ENCODE data around the gene ISG15. TPM values are rescaled to one million over a fixed set of nuclear protein-coding genes. Genes with fewer than 3 reads are reported as not detected.

Gene ISG15
- total RNA-seq, 2 donors from 2014 or later: 46.6 to 48.4 TPM

- peaks cover 40% of the 10 kb centered on the region for H3K27me3 ChIP-seq (ENCODE audit: control insufficient read depth, insufficient read depth, low read length, poor library complexity, severe bottlenecking)
- WGBS, 2 experiments (ENCODE audit: insufficient coverage in 1 of 2, insufficient read length in 1 of 2): 74 to 85% methylated on average over 14 to 28 of the region's 28 CpGs
- H3K4me1 ChIP-seq (ENCODE audit: control insufficient read depth, insufficient read depth, low read length): no peaks in the 10 kb centered on the region
- Mint-ChIP-seq H3K4me3 (no peak within 1 kb of the TSS), H3K27ac (no peak within 1 kb of the TSS), H3K4me1 (no peaks in the 10 kb centered on the region), H3K9me3 (peaks cover 5% of the 10 kb centered on the region), H3K36me3 (ENCODE audit: low read depth) (peaks cover 3% of the 10 kb centered on the region), H3K27me3 (ENCODE audit: insufficient read depth) (peaks cover 54% of the 10 kb centered on the region)
- no peak within 1 kb of the TSS for H3K4me3 ChIP-seq (ENCODE audit: low read length)
- H3K9me3 ChIP-seq (ENCODE audit: control insufficient read depth, low read length): no peaks in the 10 kb centered on the region
- no peaks in the 10 kb centered on the region for H3K36me3 ChIP-seq (ENCODE audit: control insufficient read depth, insufficient read depth, low read length)
- H3K9ac ChIP-seq (ENCODE audit: extremely low read depth, low read length, poor library complexity, severe bottlenecking): no peak within 1 kb of the TSS
- TF ChIP-seq CTCF (conservative IDR thresholded peaks at IDR 0.05): no peak
- no peak within 1 kb of the TSS for H3K27ac ChIP-seq (ENCODE audit: low read depth, low read length)
- no peak for DNase-seq
Measured at GRCh38 chr1:981955-982558, 31.2 kb upstream of the ISG15 start, which contains the start of gene PERM1. PERM1 (minus strand) TSS chr1:982093; CDS start chr1:981029, 1,064 bp downstream.

- H3K4me3 Mint-ChIP-seq: no peak overlapping the region
- H3K9me3 Mint-ChIP-seq: peaks cover 5% of the 10 kb centered on the region
- H3K27ac Mint-ChIP-seq: no peak overlapping the region
- Histone ChIP-seq H3K9me3 (ENCODE audit: control insufficient read depth, low read length) (no peaks in the 10 kb centered on the region), H3K9ac (ENCODE audit: extremely low read depth, low read length, poor library complexity, severe bottlenecking) (no peak overlapping the region), H3K27ac (ENCODE audit: low read depth, low read length) (no peak overlapping the region), H3K36me3 (ENCODE audit: control insufficient read depth, insufficient read depth, low read length) (no peaks in the 10 kb centered on the region), H3K4me3 (ENCODE audit: low read length) (no peak overlapping the region), H3K4me1 (ENCODE audit: control insufficient read depth, insufficient read depth, low read length) (no peaks in the 10 kb centered on the region), H3K27me3 (ENCODE audit: control insufficient read depth, insufficient read depth, low read length, poor library complexity, severe bottlenecking) (peaks cover 45% of the 10 kb centered on the region)
- no peak for DNase-seq
- H3K27me3 Mint-ChIP-seq (ENCODE audit: insufficient read depth): peaks cover 62% of the 10 kb centered on the region
- 90% methylated on average over 42 to 43 of the region's 43 CpGs for WGBS, 2 experiments (ENCODE audit: insufficient coverage in 1 of 2, insufficient read length in 1 of 2)
- H3K36me3 Mint-ChIP-seq (ENCODE audit: low read depth): peaks cover 3% of the 10 kb centered on the region
- TF ChIP-seq CTCF (conservative IDR thresholded peaks at IDR 0.05): no peak
- no peaks in the 10 kb centered on the region for H3K4me1 Mint-ChIP-seq
Measured at GRCh38 chr1:982765-983436, 30.4 kb upstream of the ISG15 start.

- peak; percentile 98 for TF ChIP-seq CTCF (conservative IDR thresholded peaks at IDR 0.05)
- Histone ChIP-seq H3K9ac (ENCODE audit: extremely low read depth, low read length, poor library complexity, severe bottlenecking) (no peak overlapping the region), H3K4me1 (ENCODE audit: control insufficient read depth, insufficient read depth, low read length) (no peaks in the 10 kb centered on the region), H3K36me3 (ENCODE audit: control insufficient read depth, insufficient read depth, low read length) (no peaks in the 10 kb centered on the region), H3K9me3 (ENCODE audit: control insufficient read depth, low read length) (no peaks in the 10 kb centered on the region), H3K27me3 (ENCODE audit: control insufficient read depth, insufficient read depth, low read length, poor library complexity, severe bottlenecking) (peaks cover 55% of the 10 kb centered on the region), H3K27ac (ENCODE audit: low read depth, low read length) (no peak overlapping the region), H3K4me3 (ENCODE audit: low read length) (no peak overlapping the region)
- Mint-ChIP-seq H3K4me3 (no peak overlapping the region), H3K9me3 (peaks cover 4% of the 10 kb centered on the region), H3K4me1 (no peaks in the 10 kb centered on the region), H3K27ac (no peak overlapping the region), H3K36me3 (ENCODE audit: low read depth) (no peaks in the 10 kb centered on the region), H3K27me3 (ENCODE audit: insufficient read depth) (peaks cover 67% of the 10 kb centered on the region)
- WGBS, 2 experiments (ENCODE audit: insufficient coverage in 1 of 2, insufficient read length in 1 of 2): 3 to 28% methylated on average over 7 to 29 of the region's 29 CpGs
- DNase-seq: peak; percentile 87
Measured at GRCh38 chr1:983798-984475, 29.4 kb upstream of the ISG15 start.

All from endodermal cell (in vitro differentiated cells).